Heart left ventricle (tissue), 13 donors: ENCODE measurements around the gene CTBP1.

Experiments
- CTCF ChIP-seq, 12 donors: fragments of 200-600 bp; sonication (generic) in 4 of 12; IDR thresholded peaks; one replicate each; pipeline versions ENCODE4 v1.5.0 to v1.8.0; 2018 to 2022; ENCODE audit warnings: antibody characterized with exemption in 12 of 12, mild to moderate bottlenecking in 5 of 12
- POLR2A ChIP-seq, 2 donors: fragments of 450-650 bp; IDR thresholded peaks; one replicate each; pipeline ENCODE4 v1.6.1; 2017; ENCODE audit warnings: antibody characterized with exemption in 2 of 2, mild to moderate bottlenecking in 2 of 2, moderate library complexity in 2 of 2
- donor health status: ischemic (EF 13 %, LVEDD 7.1; RV severe dilation, severe dysfunction).
- donor health status: DM: no; HTN: yes; CAD: no.
- donor health status: DM: no; HTN: no; CAD: no.
- donor health status: ischemic (EF 25% LVEDD 6.9; RV normal size, moderate dysfunction).
- donor health status: ischemic (EF 25% LVEDD 5.7; RV mildly dilated, moderate dysfunction).
- donor health status: ischemic (EF 35%, LVEDD 5.7; RV mildly dilated, moderate dysfunction).
- donor health status: nonischemic (EF 11% LVEDD 7.7; RV severe dilation, severe dysfunction).
- donor health status: DM: yes; HTN: yes; CAD: no.
- donor health status: PGD.
- donor health status: ischemic (EF 29% LVEDD 5.4; RV normal size, mild dysfunction).
- donor health status: nonischemic (EF 23%, LVEDD 6.1; RV moderate dilation, normal function).

GRCh38 chr4:1249148-1249730, 309 bp upstream of the CTBP1 start:
- TF ChIP-seq CTCF (IDR thresholded peaks at IDR 0.05) = peak in 1 of 12 donors; percentile 13
- TF ChIP-seq POLR2A (IDR thresholded peaks at IDR 0.05) = peak in 1 of 2 donors; percentile 63
